ENCODE measurements around the gene RNPC3.

Gene RNPC3, protein sequence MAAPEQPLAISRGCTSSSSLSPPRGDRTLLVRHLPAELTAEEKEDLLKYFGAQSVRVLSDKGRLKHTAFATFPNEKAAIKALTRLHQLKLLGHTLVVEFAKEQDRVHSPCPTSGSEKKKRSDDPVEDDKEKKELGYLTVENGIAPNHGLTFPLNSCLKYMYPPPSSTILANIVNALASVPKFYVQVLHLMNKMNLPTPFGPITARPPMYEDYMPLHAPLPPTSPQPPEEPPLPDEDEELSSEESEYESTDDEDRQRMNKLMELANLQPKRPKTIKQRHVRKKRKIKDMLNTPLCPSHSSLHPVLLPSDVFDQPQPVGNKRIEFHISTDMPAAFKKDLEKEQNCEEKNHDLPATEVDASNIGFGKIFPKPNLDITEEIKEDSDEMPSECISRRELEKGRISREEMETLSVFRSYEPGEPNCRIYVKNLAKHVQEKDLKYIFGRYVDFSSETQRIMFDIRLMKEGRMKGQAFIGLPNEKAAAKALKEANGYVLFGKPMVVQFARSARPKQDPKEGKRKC

DNA sequence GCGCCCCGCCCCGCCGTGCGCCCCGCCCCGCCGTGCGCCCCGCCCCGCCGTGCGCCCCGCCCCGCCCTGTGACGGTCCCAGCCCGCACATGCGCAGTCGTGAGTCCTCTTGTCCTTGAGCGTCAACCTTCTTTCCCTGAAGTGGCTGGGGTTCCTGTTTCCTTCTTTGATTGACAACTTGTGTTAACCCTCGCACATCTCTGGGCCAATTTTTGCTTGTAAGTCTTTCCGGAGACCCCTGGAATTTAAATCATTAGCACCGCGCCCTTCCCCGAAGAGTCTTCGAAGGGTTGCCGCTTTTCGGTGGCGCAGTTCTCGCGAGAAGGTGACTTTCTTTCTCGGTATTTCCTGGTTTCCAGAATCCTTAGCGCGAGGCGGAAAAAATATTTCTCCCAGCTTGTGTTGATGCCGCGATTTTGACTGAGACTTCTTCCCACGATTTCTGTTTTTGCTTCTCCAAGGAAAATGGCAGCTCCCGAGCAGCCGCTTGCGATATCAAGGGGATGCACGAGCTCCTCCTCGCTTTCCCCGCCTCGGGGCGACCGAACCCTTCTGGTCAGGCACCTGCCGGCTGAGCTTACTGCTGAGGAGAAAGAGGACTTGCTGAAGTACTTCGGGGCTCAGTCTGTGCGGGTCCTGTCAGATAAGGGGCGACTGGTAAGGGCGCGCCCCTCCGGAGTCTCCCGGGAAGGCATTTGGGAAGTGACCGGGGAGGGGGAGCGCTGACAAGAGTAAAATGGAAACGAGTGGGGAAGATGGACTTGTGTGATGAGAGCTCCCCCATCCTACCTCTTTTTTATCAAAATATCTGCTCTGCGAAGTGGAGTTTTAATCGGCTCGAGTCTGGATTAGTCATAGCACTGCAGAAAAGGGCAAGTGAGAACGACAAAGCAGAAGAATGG, at the start of gene RNPC3:
RNPC3 (plus strand) TSS at position 93 of the 901 bp plus-strand sequence; CDS start at position 465, 372 bp downstream.
- peak; percentile 31 to 46 for ATAC-seq

DNA sequence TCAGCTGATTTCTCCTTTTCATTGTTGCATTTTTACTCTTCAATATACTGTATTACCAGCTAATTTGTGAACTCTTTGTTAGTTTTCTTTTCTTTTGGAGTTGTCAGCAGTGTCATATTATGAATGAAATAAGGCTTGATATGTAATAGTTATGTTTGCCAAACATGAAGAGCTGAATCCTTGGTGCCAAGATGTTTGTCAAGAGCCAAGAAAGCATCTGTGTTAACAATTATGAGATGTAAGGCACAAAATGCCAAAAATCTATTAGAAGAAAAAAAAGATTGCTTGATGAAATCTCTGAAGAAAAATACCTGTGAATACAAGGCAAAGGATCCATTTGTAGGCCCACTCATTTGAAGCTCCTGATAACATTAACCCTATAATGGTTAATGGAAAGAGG, 48.4 kb upstream of the RNPC3 start:
- no peak for ATAC-seq

DNA sequence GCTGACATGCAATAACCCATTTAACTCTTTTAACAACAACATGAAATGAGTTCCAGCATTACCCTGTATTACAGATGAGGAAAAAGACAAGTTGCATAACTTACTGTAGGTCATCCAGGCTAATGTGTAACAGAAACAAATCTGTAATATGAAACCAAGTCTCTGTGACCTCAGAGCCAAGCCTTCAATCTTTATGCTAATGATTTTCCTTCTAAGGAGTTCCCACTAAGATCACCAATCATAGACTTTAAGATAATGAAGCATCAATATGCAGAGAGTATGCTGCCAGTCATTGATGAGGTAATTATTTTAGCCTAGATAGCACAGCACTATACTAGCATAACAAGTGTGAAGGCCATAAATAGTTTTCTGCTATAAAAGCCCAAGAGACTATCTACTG, 35.6 kb upstream of the RNPC3 start:
- peak in 1 of 2 donors; percentile 25 for ATAC-seq

GRCh38 chr1:103492003-103492625, 33.4 kb upstream of the RNPC3 start:
- no peak for ATAC-seq

GRCh38 chr1:103496014-103496635, 29.4 kb upstream of the RNPC3 start:
- ATAC-seq, result no peak

DNA sequence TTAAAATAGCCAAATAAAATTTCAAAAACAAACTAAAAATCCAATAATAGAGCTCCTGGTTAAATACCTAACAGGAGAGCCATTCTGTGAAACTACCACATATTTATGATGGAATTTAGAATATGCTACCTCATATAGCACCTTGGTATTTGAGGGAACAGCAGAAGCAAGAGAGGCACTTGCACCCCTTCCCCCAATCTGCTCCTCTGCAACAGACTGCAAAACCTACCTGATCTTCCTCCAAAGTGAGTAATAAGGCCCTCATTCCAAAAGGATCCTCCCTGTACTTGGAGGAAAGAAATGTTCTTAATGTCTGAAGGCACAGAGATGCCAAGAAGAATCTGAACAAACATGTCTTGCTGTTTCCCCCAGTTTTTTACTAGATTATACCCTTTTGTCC, 28.1 kb upstream of the RNPC3 start:
- no peak for ATAC-seq

DNA sequence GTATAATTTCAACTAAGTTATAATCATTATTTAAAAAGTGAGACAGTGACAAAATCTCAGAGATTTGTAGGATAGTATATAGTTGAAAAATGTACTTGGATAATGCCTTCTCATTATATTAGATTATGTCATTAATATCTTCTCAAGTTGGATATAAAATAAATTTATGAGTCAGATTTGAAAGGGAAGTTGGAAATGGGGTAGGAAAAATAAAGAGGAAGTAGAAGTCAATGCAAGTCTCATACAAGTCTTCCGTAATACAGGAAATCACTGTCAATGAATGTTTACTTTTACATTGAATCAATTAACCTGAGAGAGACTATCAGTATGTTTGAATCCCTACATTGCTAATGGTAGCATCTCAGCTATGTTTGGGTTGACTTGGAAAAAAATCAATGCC, 16.2 kb upstream of the RNPC3 start:
- ATAC-seq, result no peak

GRCh38 chr1:103513711-103514110, 11.8 kb upstream of the RNPC3 start:
- ATAC-seq, result no peak

DNA sequence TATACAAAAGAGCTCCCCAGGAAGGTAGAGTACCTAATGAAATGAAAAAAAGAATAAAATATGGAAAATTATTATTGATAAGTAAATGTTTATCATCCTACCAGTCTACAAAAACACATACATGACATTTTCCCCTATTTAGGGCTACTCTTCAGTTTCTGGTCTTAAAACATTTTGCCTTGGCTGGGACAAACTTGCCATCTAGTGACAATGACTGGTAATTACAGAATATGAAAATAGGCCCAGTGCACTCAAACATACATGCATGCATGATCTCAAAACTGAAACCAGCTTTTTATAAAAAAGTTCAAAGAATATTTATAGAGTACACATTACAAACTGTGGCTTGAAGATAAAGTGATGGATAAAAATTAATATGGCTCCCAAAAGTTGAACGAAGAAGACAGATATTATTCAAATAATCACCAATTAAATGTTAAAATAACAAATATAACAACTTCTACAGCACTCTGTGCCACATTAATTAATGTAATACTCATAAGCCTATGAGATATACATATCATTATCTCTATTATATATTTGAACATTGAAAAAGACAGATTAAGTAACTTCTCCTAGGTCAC, 10.5 kb upstream of the RNPC3 start:
- peak; percentile 45 to 48 for ATAC-seq

DNA sequence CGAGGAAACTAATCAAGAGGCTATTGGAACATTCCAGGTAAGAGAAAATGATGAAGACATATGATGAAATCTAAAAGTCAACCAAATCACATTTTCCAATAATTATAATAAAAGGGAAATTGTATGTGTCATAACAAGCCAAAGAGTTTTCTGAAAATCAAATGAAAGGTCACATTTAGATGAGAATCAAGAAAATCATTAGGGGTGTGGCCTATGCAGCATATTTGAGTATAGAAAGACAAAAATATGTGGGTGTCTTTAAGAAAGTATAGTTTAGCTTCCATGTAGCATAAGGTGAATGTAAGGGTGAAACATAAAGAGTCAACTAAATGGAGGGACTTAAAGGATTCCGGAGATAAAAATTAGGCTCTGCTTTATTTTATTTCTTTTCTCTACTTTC, 9.2 kb upstream of the RNPC3 start:
- peak; percentile 37 to 48 for ATAC-seq

DNA sequence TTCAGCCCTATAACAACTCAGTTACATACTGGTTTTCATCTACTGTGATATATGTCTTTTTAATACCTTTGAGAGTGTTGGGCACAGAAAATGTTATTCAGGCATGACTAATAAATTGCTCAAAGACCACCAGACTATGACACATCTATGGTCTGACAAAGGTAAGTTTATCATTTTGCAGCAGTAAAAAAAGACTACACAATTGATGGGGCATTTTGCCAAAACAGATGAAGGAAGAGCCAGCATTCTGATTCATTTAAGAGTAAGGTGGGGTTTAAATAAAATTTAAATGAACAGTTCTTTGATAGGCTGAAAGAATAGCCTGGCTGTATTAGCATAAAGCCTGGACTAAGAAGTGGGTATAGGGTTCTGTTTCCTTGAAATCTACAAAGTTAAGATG, 8.8 kb upstream of the RNPC3 start:
- ATAC-seq, result peak; percentile 71 to 78

DNA sequence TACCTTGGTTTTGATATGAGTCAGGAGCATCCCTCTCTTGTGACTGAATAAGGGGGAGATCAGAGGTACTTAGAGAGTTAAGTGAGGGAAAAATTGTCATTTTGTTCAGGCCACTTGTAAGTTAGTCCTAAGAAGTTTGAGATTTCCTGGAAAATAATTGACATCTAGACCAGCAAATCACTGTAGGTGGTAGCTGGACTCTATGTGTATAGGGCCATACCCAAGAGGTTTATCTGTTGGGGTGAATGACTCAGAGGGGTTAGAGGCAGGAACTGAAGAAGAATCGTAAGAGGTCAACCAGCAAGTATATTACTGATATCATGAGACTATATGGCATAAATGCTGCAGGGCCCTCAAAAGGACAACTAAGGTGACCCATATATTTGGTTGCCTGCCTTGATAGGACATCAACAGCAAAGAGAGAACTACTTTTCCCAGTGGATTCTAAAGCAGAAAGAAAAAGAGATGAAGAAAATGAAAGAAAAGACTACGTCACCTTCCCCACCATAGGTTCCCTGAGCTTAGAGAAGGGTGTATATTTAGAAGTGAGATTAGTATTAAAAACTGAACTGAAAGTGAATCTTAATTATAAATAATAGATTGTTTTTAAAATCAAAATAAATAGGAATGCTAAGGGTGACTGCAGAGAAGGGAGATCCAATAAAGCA, 8.0 kb upstream of the RNPC3 start:
- ATAC-seq, result peak; percentile 31 to 32

GRCh38 chr1:103520822-103521221, 4.7 kb upstream of the RNPC3 start:
- no peak for ATAC-seq

DNA sequence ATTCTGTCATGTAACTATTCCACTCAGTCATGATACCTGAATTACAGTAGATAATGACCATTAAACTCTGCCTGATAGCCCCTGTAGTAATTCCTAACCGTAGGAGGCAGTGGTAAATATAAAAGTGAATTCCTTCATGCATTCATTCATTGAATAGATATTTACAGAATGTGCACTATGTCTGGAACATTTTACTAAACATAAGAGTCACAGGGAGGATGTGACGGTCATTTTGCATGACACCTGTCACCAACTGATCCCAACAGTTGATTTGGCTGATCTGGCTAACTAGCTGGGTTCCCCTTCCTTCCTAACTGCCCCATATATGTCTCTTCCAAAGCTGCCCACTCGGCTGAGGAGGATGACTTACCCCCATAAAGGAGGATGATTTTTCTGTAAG, 2.2 kb upstream of the RNPC3 start:
- no peak for ATAC-seq

DNA sequence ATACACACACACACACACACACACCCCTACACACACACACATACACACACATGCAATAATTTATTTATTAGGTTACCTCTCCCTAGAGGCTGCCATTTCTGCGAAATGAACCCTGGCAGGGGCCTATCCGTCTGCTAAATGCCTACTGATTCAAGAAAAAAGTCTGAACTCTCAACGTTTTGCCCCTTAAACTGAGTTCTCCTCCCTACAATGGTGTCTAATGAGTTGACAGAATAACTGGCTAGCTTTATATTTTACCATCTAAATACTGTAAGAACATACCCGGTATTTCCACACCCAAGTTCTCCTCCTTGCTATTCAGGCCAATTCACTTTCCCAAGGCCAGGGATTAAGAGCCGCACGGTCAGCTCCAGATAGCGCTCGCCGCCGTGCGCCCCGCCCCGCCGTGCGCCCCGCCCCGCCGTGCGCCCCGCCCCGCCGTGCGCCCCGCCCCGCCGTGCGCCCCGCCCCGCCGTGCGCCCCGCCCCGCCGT, 339 bp upstream of the RNPC3 start:
- peak; percentile 17 to 26 for ATAC-seq

GRCh38 chr1:103527331-103527730, 1.8 kb downstream of the RNPC3 start:
- peak in 1 of 2 donors; percentile 27 for ATAC-seq

GRCh38 chr1:103529746-103530145, 4.2 kb downstream of the RNPC3 start:
- ATAC-seq, result peak; percentile 89 to 91

- no peak for ATAC-seq
These were observed 12.7 kb downstream of the RNPC3 start for GRCh38 chr1:103538226-103538625.

DNA sequence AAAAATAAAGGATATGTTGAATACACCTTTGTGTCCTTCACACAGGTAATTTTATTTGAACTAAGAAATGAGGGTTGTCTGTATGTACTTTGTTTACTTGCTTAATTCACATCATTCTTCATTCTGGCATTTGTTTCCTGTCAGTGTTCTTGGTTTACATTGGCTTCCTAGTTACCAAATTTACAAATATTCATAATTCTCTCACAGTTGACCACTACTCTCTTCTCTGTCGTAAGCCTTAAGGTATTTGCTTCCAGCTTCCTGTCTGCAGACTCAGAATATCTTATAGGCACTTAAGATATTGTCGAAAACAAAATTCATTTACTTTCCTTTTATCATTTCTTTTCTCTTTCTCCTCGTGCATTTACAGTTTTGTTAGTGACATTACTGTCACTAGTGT, 15.9 kb downstream of the RNPC3 start:
- ATAC-seq, result no peak

- no peak for ATAC-seq
These were observed 21.0 kb downstream of the RNPC3 start for GRCh38 chr1:103546496-103546895.

- ATAC-seq, result no peak
These were observed 22.3 kb downstream of the RNPC3 start for GRCh38 chr1:103547840-103548239.

Measured in activated CD4-positive, CD25-positive, alpha-beta regulatory T cell treated with anti-CD3 and anti-CD28 coated beads, Interleukin-2, amount 50 U/mL, for 24 hours (primary cell).